ENCODE data around the gene LGALS12.

- TF ChIP-seq EZH2 (IDR thresholded peaks at IDR 0.05; ENCODE audit: borderline replicate concordance, low read depth, low read length, severe bottlenecking), result no peak
- TF ChIP-seq, protein P1, sequence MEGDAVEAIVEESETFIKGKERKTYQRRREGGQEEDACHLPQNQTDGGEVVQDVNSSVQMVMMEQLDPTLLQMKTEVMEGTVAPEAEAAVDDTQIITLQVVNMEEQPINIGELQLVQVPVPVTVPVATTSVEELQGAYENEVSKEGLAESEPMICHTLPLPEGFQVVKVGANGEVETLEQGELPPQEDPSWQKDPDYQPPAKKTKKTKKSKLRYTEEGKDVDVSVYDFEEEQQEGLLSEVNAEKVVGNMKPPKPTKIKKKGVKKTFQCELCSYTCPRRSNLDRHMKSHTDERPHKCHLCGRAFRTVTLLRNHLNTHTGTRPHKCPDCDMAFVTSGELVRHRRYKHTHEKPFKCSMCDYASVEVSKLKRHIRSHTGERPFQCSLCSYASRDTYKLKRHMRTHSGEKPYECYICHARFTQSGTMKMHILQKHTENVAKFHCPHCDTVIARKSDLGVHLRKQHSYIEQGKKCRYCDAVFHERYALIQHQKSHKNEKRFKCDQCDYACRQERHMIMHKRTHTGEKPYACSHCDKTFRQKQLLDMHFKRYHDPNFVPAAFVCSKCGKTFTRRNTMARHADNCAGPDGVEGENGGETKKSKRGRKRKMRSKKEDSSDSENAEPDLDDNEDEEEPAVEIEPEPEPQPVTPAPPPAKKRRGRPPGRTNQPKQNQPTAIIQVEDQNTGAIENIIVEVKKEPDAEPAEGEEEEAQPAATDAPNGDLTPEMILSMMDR (IDR thresholded peaks at IDR 0.05; ENCODE audit: borderline replicate concordance, extremely low read depth, low read length, poor library complexity, severe bottlenecking), result no peak
These were observed 45.4 kb downstream of the LGALS12 start for GRCh38 chr11:63551091-63551888.

Measured in DND-41 (cell line).